Gastroesophageal sphincter (tissue), 4 donors: ENCODE results near the gene REEP6. TPM values are rescaled to one million over a fixed set of nuclear protein-coding genes. Genes with fewer than 3 reads are reported as not detected.

Experiments
- ATAC-seq: fragments of 150-250 bp; one replicate; pipeline ENCODE4 v1.9.1; 2016; ENCODE audit warnings: mild to moderate bottlenecking, moderate library complexity
- H3K27ac ChIP-seq, 4 donors: fragments of 200-600 bp; sonication (generic) in 3 of 4; 1 replicate in 3 of 4; 2 replicates in 1 of 4; pipeline ENCODE4 v1.5.1; 2016 to 2019
- H3K27me3 ChIP-seq: fragments of 200-600 bp; sonication (generic); one replicate; pipeline ENCODE4 v1.5.1; 2019
- H3K36me3 ChIP-seq, 2 donors: fragments of 200-600 bp; sonication (generic); one replicate each; pipeline ENCODE4 v1.5.1; 2019; ENCODE audit warnings: control low read depth in 1 of 2
- H3K4me1 ChIP-seq, 3 donors: fragments of 200-600 bp; sonication (generic); 1 replicate in 2 of 3; 2 replicates in 1 of 3; pipeline ENCODE4 v1.5.1; 2016 to 2019; ENCODE audit warnings: control low read depth in 2 of 3
- H3K4me3 ChIP-seq, 2 donors: fragments of 200-600 bp; sonication (generic); one replicate each; pipeline ENCODE4 v1.5.1; 2019; ENCODE audit warnings: mild to moderate bottlenecking in 1 of 2, moderate library complexity in 1 of 2
- H3K9me3 ChIP-seq, 3 donors: fragments of 200-600 bp; sonication (generic); one replicate each; pipeline ENCODE4 v1.5.1; 2017 to 2019; ENCODE audit warnings: control low read depth in 2 of 3
- CTCF ChIP-seq, 4 experiments: fragments of 200-600 bp in 2 of 4; fragments of 450-650 bp in 2 of 4; sonication (generic) in 1 of 4; IDR thresholded peaks; one replicate each; pipeline ENCODE4 v1.5.1; 2017 to 2019; ENCODE audit warnings: antibody characterized with exemption in 4 of 4, mild to moderate bottlenecking in 2 of 4, moderate library complexity in 2 of 4
- EP300 ChIP-seq: sonication (generic); formaldehyde crosslinking; IDR thresholded peaks from one replicate; pipeline ENCODE4 v1.6.1; 2017; ENCODE audit warnings: antibody characterized with exemption, mild to moderate bottlenecking
- POLR2A ChIP-seq, 2 donors: fragments of 450-650 bp; IDR thresholded peaks; one replicate each; pipeline ENCODE4 v1.6.1; 2017; ENCODE audit warnings: antibody characterized with exemption in 2 of 2, mild to moderate bottlenecking in 2 of 2, moderate library complexity in 1 of 2
- POLR2AphosphoS5 ChIP-seq: sonication (generic); formaldehyde crosslinking; IDR thresholded peaks from one replicate; pipeline ENCODE4 v1.6.1; 2017; ENCODE audit warnings: antibody characterized with exemption
- WGBS, 2 donors: methylation state at CpG; one replicate each; pipeline ENCODE4 v1.1.5; 2018; ENCODE audit warnings: low coverage in 1 of 2; 5-methylcytosine and 5-hydroxymethylcytosine counted together
- total RNA-seq, 4 donors: library from RNA; depleted of rRNA; stranded (reverse); fragments of >200 nt; gene quantifications; one replicate each; pipeline ENCODE4 v1.1.0, GENCODE V29; 2016

REEP6 gene
- total RNA-seq, 4 donors from 2014 or later, result 0.32 to 0.96 (median 0.40) TPM; not detected in 1

GRCh38 chr19:1510442-1510806 is 19.4 kb downstream of the REEP6 start:
- TF ChIP-seq EP300, result no peak
- TF ChIP-seq POLR2AphosphoS5, result no peak
- TF ChIP-seq POLR2A (IDR thresholded peaks at IDR 0.05), result no peak
- TF ChIP-seq CTCF (IDR thresholded peaks at IDR 0.05), result no peak
- no peaks in the 10 kb centered on the region for H3K9me3 ChIP-seq
- no peak for ATAC-seq
- peaks cover 0 to 57% (median 4%) of the 10 kb centered on the region in 3 donors for H3K4me1 ChIP-seq
- peaks cover 0 to 6% of the 10 kb centered on the region in 2 donors for H3K36me3 ChIP-seq
- WGBS, 2 donors, result no CpG with 5 or more reads among the region's 25 CpGs
- no peak overlapping the region for H3K4me3 ChIP-seq
- peaks cover 77% of the 10 kb centered on the region for H3K27me3 ChIP-seq
- H3K27ac ChIP-seq, result peak overlapping the region in 3 of 4 donors; percentile 2 to 55 (median 32)

- Histone ChIP-seq H3K36me3 (peaks cover 0 to 3% of the 10 kb centered on the region in 2 donors), H3K4me1 (peaks cover 0 to 57% (median 4%) of the 10 kb centered on the region in 3 donors), H3K27ac (peak overlapping the region in 3 of 4 donors; percentile 2 to 55 (median 32)), H3K27me3 (peaks cover 77% of the 10 kb centered on the region), H3K9me3 (no peaks in the 10 kb centered on the region), H3K4me3 (no peak overlapping the region)
- TF ChIP-seq POLR2AphosphoS5 (no peak), CTCF (IDR thresholded peaks at IDR 0.05) (no peak), POLR2A (IDR thresholded peaks at IDR 0.05) (no peak), EP300 (no peak)
- WGBS, 2 donors, result 43 to 62% methylated on average over 5 to 7 of the region's 9 CpGs
- ATAC-seq, result no peak
Measured at GRCh38 chr19:1510807-1511206, 19.8 kb downstream of the REEP6 start.

GRCh38 chr19:1511318-1512317 is 20.6 kb downstream of the REEP6 start:
- H3K36me3 ChIP-seq, result no peaks in the 10 kb centered on the region
- ATAC-seq, result no peak
- peak overlapping the region in 2 of 4 donors; percentile 27 to 82 for H3K27ac ChIP-seq
- H3K27me3 ChIP-seq, result peaks cover 77% of the 10 kb centered on the region
- H3K9me3 ChIP-seq, result no peaks in the 10 kb centered on the region
- H3K4me1 ChIP-seq, result peaks cover 0 to 57% (median 4%) of the 10 kb centered on the region in 3 donors
- WGBS, 2 donors, result 31 to 69% methylated on average over 4 to 7 of the region's 22 CpGs
- H3K4me3 ChIP-seq, result peak overlapping the region in 1 of 2 donors; percentile 62
- TF ChIP-seq EP300, result no peak
- TF ChIP-seq POLR2AphosphoS5, result no peak
- no peak for TF ChIP-seq POLR2A (IDR thresholded peaks at IDR 0.05)
- no peak for TF ChIP-seq CTCF (IDR thresholded peaks at IDR 0.05)

- TF ChIP-seq POLR2AphosphoS5, result no peak
- peak in 1 of 4 experiments; percentile 8 for TF ChIP-seq CTCF (IDR thresholded peaks at IDR 0.05)
- peak in 1 of 2 donors; percentile 25 for TF ChIP-seq POLR2A (IDR thresholded peaks at IDR 0.05)
- H3K27ac ChIP-seq, result peak within 1 kb of the TSS in 3 of 4 donors; percentile 74 to 82 (median 75)
- no CpG with 5 or more reads among the region's 78 CpGs for WGBS, 2 donors
- peak; percentile 79 for ATAC-seq
- peak within 1 kb of the TSS; percentile 23 to 62 for H3K4me3 ChIP-seq
- H3K36me3 ChIP-seq, result no peaks in the 10 kb centered on the region
- no peaks in the 10 kb centered on the region for H3K9me3 ChIP-seq
- H3K4me1 ChIP-seq, result peaks cover 0 to 48% (median 4%) of the 10 kb centered on the region in 3 donors
- H3K27me3 ChIP-seq, result peaks cover 71% of the 10 kb centered on the region
Measured at GRCh38 chr19:1512671-1513498, 21.9 kb downstream of the REEP6 start, which contains the start of gene ADAMTSL5. ADAMTSL5 (minus strand) TSS chr19:1513019; CDS start chr19:1510943, 2,076 bp downstream.
